HUES48 (cell line): ENCODE results near the gene TOX4.

Source experiments
- H3K27ac ChIP-seq: one replicate; pipeline ENCODE4 v1.7.0; 2013; ENCODE audit warnings: low read depth, low read length, inconsistent platforms
- H3K27me3 ChIP-seq: 2 replicates; pipeline ENCODE4 v1.6.1; 2013; ENCODE audit warnings: mild to moderate bottlenecking, low read length; ENCODE audit not compliant: control insufficient read depth, insufficient read depth
- H3K36me3 ChIP-seq: 2 replicates; pipeline ENCODE4 v1.6.1; 2013; ENCODE audit warnings: low read length; ENCODE audit not compliant: control insufficient read depth, insufficient read depth
- H3K4me1 ChIP-seq: 2 replicates; pipeline ENCODE4 v1.6.1; 2013; ENCODE audit warnings: mild to moderate bottlenecking, low read length; ENCODE audit not compliant: control insufficient read depth, insufficient read depth
- H3K4me3 ChIP-seq: 2 replicates; pipeline ENCODE4 v1.5.1; 2013; ENCODE audit warnings: mild to moderate bottlenecking, low read depth, low read length
- H3K9ac ChIP-seq: 2 replicates; pipeline ENCODE4 v1.6.1; 2013; ENCODE audit warnings: mild to moderate bottlenecking, low read depth, low read length, moderate library complexity
- H3K9me3 ChIP-seq: 2 replicates; pipeline ENCODE4 v1.6.1; 2013; ENCODE audit warnings: low read length; ENCODE audit not compliant: control insufficient read depth, insufficient read depth

Gene TOX4

DNA sequence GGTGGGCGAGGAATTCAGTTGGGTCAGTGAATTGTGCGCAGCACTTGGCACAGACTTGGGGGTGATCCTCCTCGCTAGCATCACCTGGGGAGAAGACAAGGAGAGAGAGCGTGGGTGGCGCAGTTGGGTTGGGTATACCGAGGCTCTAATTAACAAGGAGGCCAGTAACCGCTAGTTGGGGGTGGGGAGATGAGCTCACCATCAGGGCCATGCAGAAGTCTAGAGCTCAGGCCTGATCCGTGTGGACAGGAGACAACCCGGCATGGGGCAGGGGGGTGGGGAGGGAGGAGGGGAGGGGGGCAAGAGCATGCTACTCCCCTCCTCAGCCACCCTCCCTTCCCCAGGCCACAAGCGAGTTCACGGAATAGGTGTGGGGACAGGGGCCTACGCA lies 48.6 kb downstream of the TOX4 start:
- Histone ChIP-seq H3K4me3 (peak overlapping the region; percentile 71), H3K4me1 (peaks cover 62% of the 10 kb centered on the region), H3K27ac (peak overlapping the region; percentile 99), H3K36me3 (peaks cover 63% of the 10 kb centered on the region), H3K9me3 (no peaks in the 10 kb centered on the region), H3K9ac (peak overlapping the region; percentile 49), H3K27me3 (no peaks in the 10 kb centered on the region)

DNA sequence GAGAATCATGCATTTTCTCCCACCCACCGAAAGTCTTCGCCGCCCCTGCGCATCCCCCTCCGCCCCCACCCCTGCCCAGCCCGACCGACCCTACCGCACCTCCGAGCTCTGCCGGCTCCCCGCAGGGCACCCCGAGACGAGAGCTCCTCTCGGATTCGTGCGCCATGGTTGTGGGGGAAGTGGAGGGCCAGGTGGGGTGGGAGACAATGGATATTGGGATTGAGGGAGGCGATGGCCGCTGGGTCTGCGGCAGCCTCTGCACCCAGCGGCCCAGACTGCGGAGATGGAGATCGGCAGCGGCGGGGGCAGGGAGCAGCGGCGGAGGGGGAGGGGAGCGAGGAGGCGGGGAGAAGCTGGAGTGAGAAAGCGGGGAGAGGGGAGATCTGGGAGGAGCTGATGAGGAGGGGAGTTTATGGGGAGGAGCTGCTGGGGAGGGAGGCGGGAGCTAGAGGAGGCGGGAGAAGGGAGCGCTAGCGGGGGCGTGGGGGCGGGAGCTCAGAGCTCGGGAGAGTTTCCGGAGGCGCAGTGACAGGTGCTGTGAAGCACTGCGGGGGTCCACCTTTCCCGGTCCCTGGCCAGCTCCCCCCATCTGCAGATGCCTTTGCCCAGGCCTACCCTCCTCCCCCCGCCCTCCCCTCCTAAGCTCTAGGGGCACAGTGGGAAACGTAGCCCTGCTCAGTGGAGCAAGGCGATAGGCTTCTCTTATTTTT lies 49.1 kb downstream of the TOX4 start, which contains the start of gene SALL2:
TSS of gene SALL2 (minus strand) at position 385 of the 710 bp plus-strand sequence. CDS start at position 166, 219 bp downstream.
- no peaks in the 10 kb centered on the region for H3K9me3 ChIP-seq
- H3K9ac ChIP-seq, result peak within 1 kb of the TSS; percentile 75
- peaks cover 68% of the 10 kb centered on the region for H3K4me1 ChIP-seq
- H3K27ac ChIP-seq, result peak within 1 kb of the TSS; percentile 99
- peaks cover 63% of the 10 kb centered on the region for H3K36me3 ChIP-seq
- H3K27me3 ChIP-seq, result no peaks in the 10 kb centered on the region
- peak within 1 kb of the TSS; percentile 71 for H3K4me3 ChIP-seq

GRCh38 chr14:21526672-21527317 lies 49.8 kb downstream of the TOX4 start:
- no peaks in the 10 kb centered on the region for H3K27me3 ChIP-seq
- H3K27ac ChIP-seq, result peak overlapping the region; percentile 99
- H3K36me3 ChIP-seq, result peaks cover 58% of the 10 kb centered on the region
- peaks cover 63% of the 10 kb centered on the region for H3K4me1 ChIP-seq
- peak overlapping the region; percentile 75 for H3K9ac ChIP-seq
- peak overlapping the region; percentile 71 for H3K4me3 ChIP-seq
- no peaks in the 10 kb centered on the region for H3K9me3 ChIP-seq

GRCh38 chr14:21527318-21527679 lies 50.3 kb downstream of the TOX4 start:
- H3K36me3 ChIP-seq, result peaks cover 57% of the 10 kb centered on the region
- no peaks in the 10 kb centered on the region for H3K27me3 ChIP-seq
- H3K9ac ChIP-seq, result peak overlapping the region; percentile 75
- no peaks in the 10 kb centered on the region for H3K9me3 ChIP-seq
- H3K4me1 ChIP-seq, result peaks cover 65% of the 10 kb centered on the region
- H3K4me3 ChIP-seq, result peak overlapping the region; percentile 71
- H3K27ac ChIP-seq, result peak overlapping the region; percentile 99

DNA sequence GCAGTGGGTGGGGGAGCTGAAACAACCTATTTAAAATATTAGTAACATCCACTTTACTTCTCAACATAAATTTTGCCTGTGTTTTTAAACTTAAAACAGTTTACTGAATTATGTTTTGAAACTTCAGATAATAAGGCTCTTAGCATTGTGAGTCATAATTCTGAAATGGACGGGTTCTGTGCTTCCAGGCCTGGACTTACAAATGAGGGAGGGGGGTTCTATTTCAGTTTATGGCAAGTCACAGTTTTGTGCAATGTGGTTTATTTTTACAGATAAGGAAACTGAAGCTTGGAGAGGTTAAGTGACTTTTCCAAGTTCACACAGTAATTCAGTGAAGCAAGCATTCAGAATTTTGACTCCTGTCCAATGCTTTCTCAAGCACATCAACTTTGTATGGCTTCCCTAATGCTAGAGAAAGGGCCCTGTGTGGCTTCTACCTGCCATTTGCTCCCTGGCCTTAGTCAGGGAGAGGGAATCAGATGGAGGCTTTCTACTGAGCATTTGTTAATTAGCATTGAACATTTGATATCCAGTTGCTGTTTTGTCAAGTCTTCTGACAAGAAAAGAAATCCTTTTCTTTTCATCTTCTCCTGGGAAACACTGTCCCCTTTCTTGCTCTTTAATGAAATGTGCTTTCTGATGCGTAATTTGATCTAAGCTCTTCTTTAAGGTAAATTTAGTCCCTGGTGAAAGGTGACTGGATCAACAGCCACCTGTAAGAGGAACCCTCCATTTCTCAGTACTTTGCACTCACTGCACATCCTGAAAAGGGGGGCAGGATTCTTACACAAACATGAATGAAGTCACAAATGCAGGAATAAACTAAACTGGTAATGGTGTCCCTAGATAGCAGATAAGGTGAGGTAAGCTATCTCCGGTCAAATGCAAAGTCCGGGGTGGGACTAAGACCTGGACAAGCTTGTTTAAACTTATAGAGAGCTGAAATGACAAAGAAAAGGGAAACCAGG lies 51.7 kb downstream of the TOX4 start:
- Histone ChIP-seq H3K27me3 (no peaks in the 10 kb centered on the region), H3K27ac (peak overlapping the region; percentile 99), H3K4me3 (peak overlapping the region; percentile 32; the same call in 1 of the 2 replicates), H3K9me3 (no peaks in the 10 kb centered on the region), H3K4me1 (peaks cover 61% of the 10 kb centered on the region), H3K9ac (peak overlapping the region; percentile 34; the same call in 1 of the 2 replicates), H3K36me3 (peaks cover 46% of the 10 kb centered on the region)

GRCh38 chr14:21529515-21529914 lies 52.5 kb downstream of the TOX4 start:
- H3K9me3 ChIP-seq, result no peaks in the 10 kb centered on the region
- H3K4me3 ChIP-seq, result no peak overlapping the region
- peaks cover 37% of the 10 kb centered on the region for H3K36me3 ChIP-seq
- no peaks in the 10 kb centered on the region for H3K27me3 ChIP-seq
- no peak overlapping the region for H3K9ac ChIP-seq
- H3K27ac ChIP-seq, result peak overlapping the region; percentile 99
- peaks cover 61% of the 10 kb centered on the region for H3K4me1 ChIP-seq

- Histone ChIP-seq H3K27me3 (no peaks in the 10 kb centered on the region), H3K9me3 (no peaks in the 10 kb centered on the region), H3K9ac (no peak overlapping the region), H3K27ac (peak overlapping the region; percentile 95), H3K36me3 (peaks cover 27% of the 10 kb centered on the region), H3K4me3 (no peak overlapping the region; the same call in 1 of the 2 replicates), H3K4me1 (peaks cover 47% of the 10 kb centered on the region)
Measured at GRCh38 chr14:21533294-21533693, 56.3 kb downstream of the TOX4 start.

DNA sequence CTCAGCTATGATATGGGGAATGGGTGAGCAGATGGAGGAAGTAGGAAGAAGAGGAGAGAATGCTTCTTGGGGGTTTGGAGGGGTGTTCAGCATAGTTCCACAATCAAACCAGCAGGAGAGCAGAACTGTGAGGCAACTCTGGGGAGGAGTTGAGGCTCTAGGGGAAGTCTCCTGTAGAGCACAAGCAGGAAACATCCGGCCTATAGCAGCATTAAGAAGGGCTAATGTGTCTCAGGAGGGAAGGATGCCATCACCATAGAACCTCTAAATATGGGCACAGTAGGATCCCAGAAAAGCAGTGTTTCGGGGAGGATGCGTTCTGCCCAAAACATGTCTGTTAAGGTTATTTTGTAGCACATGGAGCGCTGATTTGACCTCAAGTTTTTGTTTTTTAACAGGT lies 57.6 kb downstream of the TOX4 start:
- Histone ChIP-seq H3K4me1 (peaks cover 47% of the 10 kb centered on the region), H3K27me3 (no peaks in the 10 kb centered on the region), H3K9me3 (no peaks in the 10 kb centered on the region), H3K27ac (peak overlapping the region; percentile 95), H3K4me3 (peak overlapping the region; percentile 92), H3K36me3 (peaks cover 17% of the 10 kb centered on the region), H3K9ac (peak overlapping the region; percentile 74)

GRCh38 chr14:21535545-21536417 lies 58.8 kb downstream of the TOX4 start:
- no peaks in the 10 kb centered on the region for H3K9me3 ChIP-seq
- H3K36me3 ChIP-seq, result peaks cover 11% of the 10 kb centered on the region
- no peaks in the 10 kb centered on the region for H3K27me3 ChIP-seq
- H3K4me1 ChIP-seq, result peaks cover 43% of the 10 kb centered on the region
- H3K4me3 ChIP-seq, result peak overlapping the region; percentile 92
- H3K9ac ChIP-seq, result peak overlapping the region; percentile 74
- peak overlapping the region; percentile 95 for H3K27ac ChIP-seq
